ENCODE results near the gene NPEPL1.

NPEPL1 gene

GRCh38 chr20:58685988-58686387 lies 6.6 kb upstream of the NPEPL1 start:
- DNase-seq (ENCODE audit: low read depth) = no peak

DNA sequence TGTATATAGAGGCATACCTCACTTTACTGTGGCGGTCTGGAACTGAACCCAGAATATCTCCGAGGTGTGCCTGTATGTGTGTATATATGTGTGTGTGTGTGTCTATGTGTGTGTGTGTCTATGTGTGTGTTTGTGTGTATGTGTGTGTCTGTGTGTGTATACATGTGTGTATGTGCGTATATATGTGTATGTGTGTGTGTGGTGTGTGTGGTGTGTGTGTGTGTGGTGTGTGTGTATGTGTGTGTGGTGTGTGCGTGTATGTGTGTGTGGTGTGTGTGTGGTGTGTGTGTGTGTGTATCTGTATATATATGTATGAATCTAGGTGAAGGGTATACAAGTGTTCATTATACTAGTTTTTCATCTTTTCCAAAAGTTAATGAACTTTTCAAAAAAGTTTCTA lies 4.2 kb upstream of the NPEPL1 start:
- DNase-seq (ENCODE audit: low read depth) = no peak

DNA sequence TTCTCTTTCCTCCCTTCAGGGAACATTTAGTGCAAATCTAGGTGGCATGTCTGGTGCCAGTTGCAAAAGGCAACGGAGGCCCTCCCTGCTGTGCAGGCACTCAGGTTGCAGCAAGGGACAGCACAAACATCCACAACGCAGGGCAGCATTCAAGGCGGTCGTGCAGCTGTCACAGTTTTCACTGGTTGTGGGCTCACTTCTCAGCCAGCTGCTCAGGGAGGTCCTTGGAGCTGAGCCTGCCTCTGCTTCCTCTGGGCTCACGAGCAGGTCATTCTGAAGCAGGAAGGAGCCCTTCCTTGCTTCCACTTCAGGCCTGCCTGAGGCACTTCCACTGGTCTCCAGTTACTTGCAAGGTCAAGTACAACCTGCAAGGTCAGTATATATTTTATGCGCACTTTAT lies 3.8 kb upstream of the NPEPL1 start:
- DNase-seq (ENCODE audit: low read depth) = no peak

DNA sequence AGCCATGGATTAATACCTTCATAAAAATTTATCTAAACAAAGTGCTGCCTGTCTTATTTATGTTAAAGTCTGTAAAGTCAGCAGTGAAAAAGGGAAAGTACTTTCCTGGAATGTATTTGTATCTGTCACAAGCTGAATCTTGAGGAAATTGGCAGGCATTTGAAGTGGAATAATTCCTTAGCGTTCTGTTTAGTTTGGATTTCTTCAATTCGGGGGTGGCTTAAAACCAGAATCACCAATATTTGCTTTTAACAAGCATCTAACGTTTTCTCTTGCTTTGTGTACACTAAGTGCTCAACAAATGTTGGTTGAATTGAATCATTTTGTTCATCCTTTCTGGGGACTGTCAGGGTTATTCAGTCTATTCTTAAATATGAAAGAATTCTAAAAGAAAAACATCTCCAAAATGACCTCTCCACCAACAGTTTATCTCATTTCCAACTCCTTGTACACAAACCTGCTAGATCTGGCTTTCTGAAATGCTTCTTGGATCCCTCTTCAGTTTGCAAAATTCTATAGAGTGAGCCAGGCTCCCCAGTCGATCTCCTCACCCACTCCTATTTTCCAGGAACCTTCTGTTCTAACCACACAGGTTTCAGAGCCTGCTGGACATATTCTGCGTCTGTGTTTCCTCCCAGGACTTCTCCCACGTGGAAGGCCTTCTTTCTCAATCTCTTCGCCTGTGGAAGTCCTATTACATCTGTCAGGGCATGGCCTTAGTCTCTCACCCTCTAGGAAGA lies 2.0 kb upstream of the NPEPL1 start:
- DNase-seq (ENCODE audit: low read depth) = no peak

GRCh38 chr20:58691773-58692578 lies 624 bp upstream of the NPEPL1 start:
- no peak for DNase-seq (ENCODE audit: low read depth)

- DNase-seq (ENCODE audit: low read depth) = no peak
Measured at GRCh38 chr20:58693226-58694006, 816 bp downstream of the NPEPL1 start.

DNA sequence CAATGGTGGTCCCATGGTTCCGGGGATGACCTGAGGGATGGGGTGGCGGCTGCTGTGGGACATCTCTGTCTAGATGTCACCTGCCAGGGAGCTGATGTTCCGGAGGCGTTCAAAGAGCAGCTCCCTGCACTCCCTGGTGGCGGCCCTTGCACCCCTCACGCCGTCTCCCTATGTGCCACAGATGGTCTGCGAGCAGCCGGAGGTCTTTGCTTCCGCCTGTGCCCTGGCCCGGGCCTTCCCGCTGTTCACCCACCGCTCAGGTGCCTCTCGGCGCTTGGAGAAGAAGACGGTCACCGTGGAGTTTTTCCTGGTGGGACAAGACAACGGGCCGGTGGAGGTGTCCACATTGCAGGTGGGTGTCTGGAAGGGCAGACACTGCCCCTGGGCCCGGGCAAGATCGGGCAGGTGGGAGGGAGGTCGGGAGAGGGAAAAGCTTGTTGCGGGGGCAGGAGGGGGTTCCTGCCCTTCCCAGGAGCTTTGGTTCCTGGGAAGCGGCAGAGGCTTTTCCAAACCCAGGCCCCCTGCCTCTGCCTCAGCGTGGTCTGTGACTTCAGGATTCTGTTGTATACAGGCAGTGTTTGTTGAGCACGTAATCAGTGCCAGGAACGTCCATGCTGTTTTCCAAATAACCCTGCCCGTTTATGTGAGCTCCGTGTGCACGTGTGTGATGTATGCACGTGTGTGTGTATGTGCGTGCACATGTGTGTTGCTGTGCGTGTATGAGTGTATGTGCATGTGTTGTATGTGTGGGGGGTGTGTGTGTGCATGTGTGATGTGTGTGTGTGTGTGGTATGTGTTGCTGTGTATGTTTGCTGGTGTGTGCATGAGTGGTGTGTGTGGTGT lies 1.9 kb downstream of the NPEPL1 start:
- DNase-seq (ENCODE audit: low read depth) = no peak

DNA sequence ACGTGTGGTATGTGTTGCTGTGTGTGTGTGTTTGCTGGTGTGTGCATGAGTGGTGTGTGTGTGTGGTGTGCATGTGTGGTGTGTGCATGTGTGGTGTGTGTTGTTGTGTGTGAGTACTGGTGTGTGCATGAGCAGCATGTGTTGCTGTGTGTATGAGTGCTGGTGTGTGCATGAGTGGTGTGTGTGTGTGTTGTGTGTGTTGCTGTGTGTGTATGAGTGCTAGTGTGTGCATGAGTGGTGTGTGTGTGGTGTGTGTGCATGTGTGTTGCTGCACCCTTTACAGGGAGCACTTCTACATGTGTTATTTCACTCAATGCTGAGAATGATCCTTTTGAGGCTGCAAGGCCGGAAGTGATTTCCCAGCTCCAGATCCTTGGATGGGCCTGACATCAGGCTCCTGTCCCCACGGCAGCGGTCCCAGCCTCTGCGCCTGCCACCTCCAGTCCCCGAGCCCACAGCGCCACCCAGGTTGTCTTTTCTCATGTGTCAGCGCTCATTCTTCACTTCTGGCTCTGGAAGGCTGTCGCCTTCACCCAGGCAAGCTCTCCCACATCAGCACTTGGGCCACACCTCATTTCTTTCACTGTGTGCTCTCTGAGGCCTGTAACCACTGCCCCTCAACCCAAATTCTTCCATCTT lies 2.6 kb downstream of the NPEPL1 start:
- no peak for DNase-seq (ENCODE audit: low read depth)

GRCh38 chr20:58695895-58696375 lies 3.3 kb downstream of the NPEPL1 start:
- DNase-seq (ENCODE audit: low read depth) = no peak

DNA sequence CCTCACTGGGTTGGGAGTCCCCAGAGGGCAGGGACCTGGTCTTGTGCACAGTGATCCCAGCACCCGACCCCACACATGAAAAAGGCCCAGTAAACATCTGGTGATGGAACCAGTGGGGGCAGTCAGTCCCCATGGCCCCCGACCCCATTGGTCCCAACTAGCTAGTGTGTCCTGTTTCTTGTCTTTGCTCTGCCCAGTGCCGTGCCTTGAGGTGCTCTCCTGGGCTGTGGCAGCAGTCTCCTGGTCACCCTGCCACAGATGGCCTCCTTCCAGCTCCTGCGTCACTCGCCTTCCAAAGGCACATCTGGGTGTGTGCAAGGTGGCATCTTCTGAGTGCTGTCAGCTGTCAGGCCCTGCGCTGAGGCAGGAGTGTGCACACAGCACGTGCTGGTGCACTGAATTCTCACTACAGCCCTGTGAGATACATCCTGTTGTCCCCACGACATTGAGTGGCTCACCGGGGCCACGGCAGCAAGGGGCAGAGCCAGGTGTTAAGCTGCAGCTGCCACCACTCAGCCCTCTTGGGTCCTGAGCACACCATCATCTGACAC lies 3.9 kb downstream of the NPEPL1 start:
- DNase-seq (ENCODE audit: low read depth) = no peak

DNA sequence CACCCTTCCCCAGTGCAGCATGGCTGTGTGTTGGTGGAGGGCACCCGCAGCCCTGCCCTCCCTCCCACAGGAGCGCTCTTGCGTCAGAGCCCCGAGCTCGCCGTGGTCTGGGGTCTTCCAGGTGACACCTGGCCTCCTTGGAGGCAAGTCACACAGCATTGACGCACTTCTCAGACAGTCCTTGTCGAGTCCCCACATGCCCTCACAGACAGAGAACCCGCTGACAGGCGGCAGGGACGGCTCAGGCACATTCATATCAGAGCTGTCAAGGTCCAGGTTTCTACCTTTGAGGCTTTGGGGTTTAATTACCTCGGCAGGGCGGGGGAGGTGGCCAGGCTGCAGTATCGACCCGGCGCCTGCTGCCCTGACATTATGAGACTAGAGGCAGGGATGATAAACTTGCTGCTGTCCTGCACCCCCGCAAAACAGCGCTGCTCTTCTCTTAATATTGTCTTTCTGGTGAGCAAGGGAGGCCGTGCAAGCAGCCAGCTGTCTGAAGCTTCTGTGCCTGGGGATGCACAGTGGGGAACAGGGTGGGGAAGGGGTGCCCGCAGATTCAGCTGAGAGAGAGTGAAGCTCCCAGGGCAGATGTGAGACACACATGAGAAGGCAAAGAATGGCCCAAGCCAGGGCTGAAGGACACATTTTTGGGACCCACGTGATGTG lies 4.7 kb downstream of the NPEPL1 start:
- no peak for DNase-seq (ENCODE audit: low read depth)

DNA sequence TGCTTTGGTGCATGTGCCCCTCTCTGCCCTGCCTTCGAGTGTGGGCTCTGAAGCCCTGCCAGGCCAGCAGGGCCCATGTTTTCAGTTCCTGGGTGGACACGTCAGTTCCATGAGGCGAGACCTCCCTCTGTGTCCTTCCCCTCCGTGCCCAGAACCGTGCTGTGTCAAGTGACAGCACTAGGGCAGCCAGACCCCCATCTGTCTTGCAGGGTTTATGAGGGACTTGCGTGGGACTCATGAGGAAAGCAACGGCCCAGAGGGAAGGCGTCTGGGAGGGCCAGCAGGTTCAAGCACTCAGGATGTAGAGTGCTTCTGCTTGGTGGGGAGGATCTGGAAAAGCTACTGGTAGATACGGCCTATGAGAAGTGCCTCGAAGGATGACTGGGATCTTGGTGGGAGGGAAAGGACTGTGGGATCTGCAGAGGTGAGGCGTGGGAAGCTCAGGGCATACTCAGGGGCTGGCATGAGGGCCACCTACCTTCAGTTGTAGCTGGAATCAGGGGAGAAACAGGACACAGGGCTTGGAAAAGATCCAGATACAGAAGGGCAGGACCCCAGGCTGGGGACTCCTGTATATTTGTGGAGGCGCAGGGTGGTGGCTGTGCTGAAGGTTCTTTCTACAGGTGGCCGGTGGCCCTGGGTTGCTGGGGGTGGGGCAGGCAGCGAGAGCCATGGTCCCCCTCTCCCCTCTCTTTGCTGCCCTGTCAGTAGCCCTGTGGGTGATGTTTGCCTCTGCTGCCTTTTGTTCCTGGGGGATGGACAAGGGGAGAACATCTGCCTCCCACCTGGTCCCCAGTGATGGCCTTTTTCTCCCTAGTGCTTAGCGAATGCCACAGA lies 5.5 kb downstream of the NPEPL1 start:
- no peak for DNase-seq (ENCODE audit: low read depth)

DNA sequence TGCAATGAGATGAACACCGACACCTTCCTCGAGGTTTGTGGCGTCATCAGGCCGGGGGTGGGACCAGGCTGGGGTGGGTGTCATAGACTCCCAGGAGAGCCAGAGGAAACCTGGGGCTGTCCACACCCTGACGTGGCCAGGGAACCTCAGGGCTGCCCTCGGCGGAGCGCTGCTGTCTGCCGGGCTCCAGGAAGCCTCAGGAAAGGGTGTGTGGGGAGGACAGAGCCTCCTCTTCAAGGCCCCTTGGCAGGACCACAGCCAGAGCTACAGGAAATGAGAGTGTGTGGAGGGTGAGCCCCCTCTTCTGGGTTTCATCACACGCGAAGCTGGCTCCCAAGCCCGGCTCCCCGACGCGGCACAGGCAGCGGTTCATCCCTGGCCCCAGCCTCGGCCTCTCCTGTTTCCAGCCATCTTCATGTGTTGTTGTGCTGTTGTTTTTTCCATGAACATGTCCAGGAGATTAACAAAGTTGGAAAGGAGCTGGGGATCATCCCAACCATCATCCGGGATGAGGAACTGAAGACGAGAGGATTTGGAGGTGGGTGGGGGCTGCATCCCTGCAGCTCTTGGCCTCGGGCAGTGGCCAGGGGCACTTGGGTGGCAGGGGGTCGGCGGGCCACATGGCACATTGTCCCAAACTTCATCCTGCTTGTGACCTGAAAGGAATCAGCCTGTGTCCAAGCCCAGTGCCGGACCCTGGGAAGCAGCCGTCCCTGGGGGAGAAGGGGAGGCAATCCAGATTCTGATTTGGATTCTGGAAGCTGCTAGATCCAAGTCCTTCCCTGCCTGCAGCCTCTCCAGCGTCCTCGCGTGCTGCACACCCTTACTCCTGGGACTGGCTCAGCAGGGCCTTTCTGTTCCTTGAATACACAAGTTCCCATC lies 6.4 kb downstream of the NPEPL1 start:
- DNase-seq (ENCODE audit: low read depth) = no peak

GRCh38 chr20:58699623-58700107 lies 7.1 kb downstream of the NPEPL1 start:
- DNase-seq (ENCODE audit: low read depth) = no peak

- no peak for DNase-seq (ENCODE audit: low read depth)
Measured at GRCh38 chr20:58700121-58700821, 7.7 kb downstream of the NPEPL1 start.

DNA sequence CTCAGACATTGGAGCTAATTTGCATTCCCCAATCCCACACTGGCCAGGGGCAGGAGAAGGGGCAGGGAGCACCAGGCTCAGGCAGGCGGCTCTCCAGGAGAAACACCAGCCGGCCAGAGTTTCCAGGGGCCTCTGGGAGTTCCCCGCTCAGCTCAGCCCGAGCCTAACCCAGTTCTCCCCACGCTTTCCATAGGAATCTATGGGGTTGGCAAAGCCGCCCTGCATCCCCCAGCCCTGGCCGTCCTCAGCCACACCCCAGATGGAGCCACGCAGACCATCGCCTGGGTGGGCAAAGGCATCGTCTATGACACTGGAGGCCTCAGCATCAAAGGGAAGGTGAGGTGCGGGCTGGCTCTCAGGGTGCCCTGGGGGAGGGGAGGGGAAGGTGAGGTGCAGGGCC lies 8.2 kb downstream of the NPEPL1 start:
- no peak for DNase-seq (ENCODE audit: low read depth)

DNA sequence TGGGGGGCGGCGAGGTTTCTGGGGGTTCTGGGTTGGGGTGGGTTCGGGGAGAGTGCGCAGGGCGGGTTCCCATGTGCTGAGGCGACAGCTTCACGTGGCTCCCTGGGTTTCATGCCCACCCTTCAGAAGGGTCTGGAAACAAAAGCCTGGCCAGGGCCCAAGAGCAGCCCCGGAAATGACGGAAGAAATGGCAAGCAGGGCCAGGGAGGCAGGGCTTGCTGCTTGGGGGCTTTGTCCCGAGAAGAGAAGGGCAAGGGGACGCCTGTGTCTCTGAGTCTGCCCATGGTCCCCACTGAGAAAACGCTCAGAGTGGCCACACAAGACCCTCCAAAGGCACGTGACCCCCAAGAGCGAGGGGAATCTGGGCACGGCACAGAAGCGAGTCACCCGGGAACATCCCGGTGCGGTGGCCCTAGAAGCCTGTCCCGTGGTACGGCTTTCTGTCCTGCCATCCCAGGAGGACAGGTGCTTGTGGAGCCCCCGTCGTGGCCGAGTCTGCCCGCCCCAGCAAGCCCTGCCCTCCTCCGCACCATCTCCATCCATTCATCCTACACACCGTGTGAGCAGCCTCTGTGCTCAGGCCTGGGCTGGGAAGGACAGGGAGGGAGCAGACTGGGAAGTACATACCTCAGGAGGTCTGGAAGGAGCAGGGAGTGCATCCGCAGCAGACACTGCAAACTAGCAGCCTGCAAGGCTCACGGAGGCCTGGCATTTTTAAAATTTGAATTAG lies 9.0 kb downstream of the NPEPL1 start:
- no peak for DNase-seq (ENCODE audit: low read depth)

Data from CMK (cell line).